Panc1 (cell line): ENCODE measurements around the gene PPM1F. TPM values are rescaled to one million over a fixed set of nuclear protein-coding genes. Genes with fewer than 3 reads are reported as not detected.

Experiments used
- ATAC-seq: fragments of 200-7000 bp; cut with Tn5 transposase; 2 replicates; pipeline ENCODE4 v1.9.1; 2020; ENCODE audit warnings: mild to moderate bottlenecking, moderate library complexity
- BruUV-seq: library from RNA; stranded (reverse); fragments of 400-500 nt; replicated peaks from 2 replicates; lab custom pipeline; 2021; lab: Mats Ljungman, UMichigan
- CTCF ChIA-PET: fragments of 300-600 bp; sonication (Branson Sonifier 250); formaldehyde crosslinking; loops from one replicate; lab custom pipeline; 2022; ENCODE audit warnings: antibody characterized with exemption; lab: Charles Lee
- POLR2A ChIA-PET: fragments of 300-600 bp; sonication (Branson Sonifier 250); formaldehyde crosslinking; loops from one replicate; lab custom pipeline; 2022; ENCODE audit warnings: antibody characterized with exemption; lab: Charles Lee
- DNase-seq: peaks from one replicate; pipeline ENCODE4 v3.0.0-alpha.2; 2010; ENCODE audit warnings: low read depth, low spot score
- H3K27ac ChIP-seq: 2 replicates; pipeline ENCODE4 v1.5.1; 2011; ENCODE audit warnings: mild to moderate bottlenecking, low read length, inconsistent platforms
- H3K27me3 ChIP-seq: fragments of 200-500 bp; sonication (Bioruptor generic); 2 replicates; pipeline ENCODE4 v1.6.0; 2014; ENCODE audit warnings: low read length, inconsistent platforms; ENCODE audit not compliant: control insufficient read depth, insufficient read depth
- H3K36me3 ChIP-seq: fragments of 200-500 bp; sonication (Bioruptor generic); 2 replicates; pipeline ENCODE4 v1.5.1; 2014; ENCODE audit warnings: inconsistent platforms, mild to moderate bottlenecking, low read length, moderate library complexity; ENCODE audit not compliant: control insufficient read depth, insufficient read depth
- H3K4me1 ChIP-seq: 2 replicates; pipeline ENCODE4 v1.5.1; 2011; ENCODE audit warnings: inconsistent platforms, mild to moderate bottlenecking, low read length, moderate library complexity; ENCODE audit not compliant: control insufficient read depth, insufficient read depth
- H3K4me3 ChIP-seq, 2 experiments: 2 replicates each; pipeline ENCODE4 v1.5.1; 2011 to 2012; ENCODE audit warnings: low read depth in 2 of 2, low read length in 2 of 2, mild to moderate bottlenecking in 2 of 2, inconsistent platforms in 1 of 2, moderate library complexity in 1 of 2
- H3K9me3 ChIP-seq: fragments of 200-500 bp; sonication (Bioruptor generic); 2 replicates; pipeline ENCODE4 v1.5.1; 2014; ENCODE audit warnings: low read depth, mild to moderate bottlenecking, inconsistent platforms, low read length, moderate library complexity; ENCODE audit not compliant: control insufficient read depth, insufficient read depth
- POLR2AphosphoS5 ChIP-seq: IDR thresholded peaks from 2 replicates; pipeline ENCODE4 v1.6.1; 2012; ENCODE audit warnings: mild to moderate bottlenecking, low read depth, low read length, moderate library complexity
- SIN3A ChIP-seq: IDR thresholded peaks from 2 replicates; pipeline ENCODE4 v1.6.1; 2012; ENCODE audit warnings: low read depth, mild to moderate bottlenecking, low read length, moderate library complexity, borderline replicate concordance; ENCODE audit not compliant: insufficient read depth
- TCF7L2 ChIP-seq: IDR thresholded peaks from 2 replicates; pipeline ENCODE4 v1.6.1; 2011; ENCODE audit warnings: mild to moderate bottlenecking, low read depth, low read length, inconsistent platforms
- in situ Hi-C: cut with HindIII; loops from 2 replicates; pipeline ENCODE4 v1.10.0; 2016; ENCODE audit warnings: low sequenced_read_pairs, low pct_unique_long_range_greater_than_20kb
- intact Hi-C: fragments of 100-400 bp; cut with micrococcal nuclease; formaldehyde crosslinking; loops from one replicate; pipeline ENCODE4 v1.10.0; 2022; ENCODE audit not compliant: unreplicated experiment
- total RNA-seq: library from RNA; stranded (reverse); gene quantifications from one replicate; pipeline ENCODE4 v1.2.1, GENCODE V29; 2021; ENCODE audit not compliant: unreplicated experiment
- TF ChIP-seq, protein P1 (sequence below), 2 experiments: IDR thresholded peaks; 2 replicates each; pipeline ENCODE4 v1.6.1; 2011 to 2012; ENCODE audit warnings: low read depth in 2 of 2, control low read depth in 1 of 2, low read length in 1 of 2, mild to moderate bottlenecking in 1 of 2, moderate library complexity in 1 of 2; ENCODE audit not compliant: insufficient read depth in 1 of 2
- TF ChIP-seq, protein P2 (sequence below): fragments of 450-650 bp; IDR thresholded peaks from 2 replicates; pipeline ENCODE4 v1.5.1; 2017; ENCODE audit warnings: mild to moderate bottlenecking

The PPM1F gene
- total RNA-seq, 1 experiment from 2014 or later, result 28.9 TPM

- TF ChIP-seq TCF7L2 (no peak), POLR2AphosphoS5 (no peak), SIN3A (no peak)
- TF ChIP-seq, protein P1, sequence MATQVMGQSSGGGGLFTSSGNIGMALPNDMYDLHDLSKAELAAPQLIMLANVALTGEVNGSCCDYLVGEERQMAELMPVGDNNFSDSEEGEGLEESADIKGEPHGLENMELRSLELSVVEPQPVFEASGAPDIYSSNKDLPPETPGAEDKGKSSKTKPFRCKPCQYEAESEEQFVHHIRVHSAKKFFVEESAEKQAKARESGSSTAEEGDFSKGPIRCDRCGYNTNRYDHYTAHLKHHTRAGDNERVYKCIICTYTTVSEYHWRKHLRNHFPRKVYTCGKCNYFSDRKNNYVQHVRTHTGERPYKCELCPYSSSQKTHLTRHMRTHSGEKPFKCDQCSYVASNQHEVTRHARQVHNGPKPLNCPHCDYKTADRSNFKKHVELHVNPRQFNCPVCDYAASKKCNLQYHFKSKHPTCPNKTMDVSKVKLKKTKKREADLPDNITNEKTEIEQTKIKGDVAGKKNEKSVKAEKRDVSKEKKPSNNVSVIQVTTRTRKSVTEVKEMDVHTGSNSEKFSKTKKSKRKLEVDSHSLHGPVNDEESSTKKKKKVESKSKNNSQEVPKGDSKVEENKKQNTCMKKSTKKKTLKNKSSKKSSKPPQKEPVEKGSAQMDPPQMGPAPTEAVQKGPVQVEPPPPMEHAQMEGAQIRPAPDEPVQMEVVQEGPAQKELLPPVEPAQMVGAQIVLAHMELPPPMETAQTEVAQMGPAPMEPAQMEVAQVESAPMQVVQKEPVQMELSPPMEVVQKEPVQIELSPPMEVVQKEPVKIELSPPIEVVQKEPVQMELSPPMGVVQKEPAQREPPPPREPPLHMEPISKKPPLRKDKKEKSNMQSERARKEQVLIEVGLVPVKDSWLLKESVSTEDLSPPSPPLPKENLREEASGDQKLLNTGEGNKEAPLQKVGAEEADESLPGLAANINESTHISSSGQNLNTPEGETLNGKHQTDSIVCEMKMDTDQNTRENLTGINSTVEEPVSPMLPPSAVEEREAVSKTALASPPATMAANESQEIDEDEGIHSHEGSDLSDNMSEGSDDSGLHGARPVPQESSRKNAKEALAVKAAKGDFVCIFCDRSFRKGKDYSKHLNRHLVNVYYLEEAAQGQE (IDR thresholded peaks at IDR 0.05; ENCODE audit: insufficient read depth in 1 of 2, low read depth in 2 of 2, low read length in 1 of 2), result no peak
- TF ChIP-seq, protein P2, sequence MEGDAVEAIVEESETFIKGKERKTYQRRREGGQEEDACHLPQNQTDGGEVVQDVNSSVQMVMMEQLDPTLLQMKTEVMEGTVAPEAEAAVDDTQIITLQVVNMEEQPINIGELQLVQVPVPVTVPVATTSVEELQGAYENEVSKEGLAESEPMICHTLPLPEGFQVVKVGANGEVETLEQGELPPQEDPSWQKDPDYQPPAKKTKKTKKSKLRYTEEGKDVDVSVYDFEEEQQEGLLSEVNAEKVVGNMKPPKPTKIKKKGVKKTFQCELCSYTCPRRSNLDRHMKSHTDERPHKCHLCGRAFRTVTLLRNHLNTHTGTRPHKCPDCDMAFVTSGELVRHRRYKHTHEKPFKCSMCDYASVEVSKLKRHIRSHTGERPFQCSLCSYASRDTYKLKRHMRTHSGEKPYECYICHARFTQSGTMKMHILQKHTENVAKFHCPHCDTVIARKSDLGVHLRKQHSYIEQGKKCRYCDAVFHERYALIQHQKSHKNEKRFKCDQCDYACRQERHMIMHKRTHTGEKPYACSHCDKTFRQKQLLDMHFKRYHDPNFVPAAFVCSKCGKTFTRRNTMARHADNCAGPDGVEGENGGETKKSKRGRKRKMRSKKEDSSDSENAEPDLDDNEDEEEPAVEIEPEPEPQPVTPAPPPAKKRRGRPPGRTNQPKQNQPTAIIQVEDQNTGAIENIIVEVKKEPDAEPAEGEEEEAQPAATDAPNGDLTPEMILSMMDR, result no peak
- DNase-seq, result no peak
- Histone ChIP-seq H3K4me3 (no peak overlapping the region), H3K27ac (no peak overlapping the region), H3K27me3 (no peaks in the 10 kb centered on the region), H3K4me1 (no peaks in the 10 kb centered on the region; the same call in 1 of the 2 replicates), H3K9me3 (no peaks in the 10 kb centered on the region), H3K36me3 (no peaks in the 10 kb centered on the region)
- ChIA-PET POLR2A (no interaction called here), CTCF (interaction anchor here (0.9 kb wide), 1 partner anchor 21 kb away, joined by 4 read pairs; no protein-coding TSS in a partner anchor)
- in situ Hi-C loops, result no loop called here
- intact Hi-C loops, result no loop called here
- no peak for ATAC-seq
- BruUV-seq, result no TSS peak
These were observed 35.3 kb downstream of the PPM1F start for GRCh38 chr22:21917181-21917958.

DNA sequence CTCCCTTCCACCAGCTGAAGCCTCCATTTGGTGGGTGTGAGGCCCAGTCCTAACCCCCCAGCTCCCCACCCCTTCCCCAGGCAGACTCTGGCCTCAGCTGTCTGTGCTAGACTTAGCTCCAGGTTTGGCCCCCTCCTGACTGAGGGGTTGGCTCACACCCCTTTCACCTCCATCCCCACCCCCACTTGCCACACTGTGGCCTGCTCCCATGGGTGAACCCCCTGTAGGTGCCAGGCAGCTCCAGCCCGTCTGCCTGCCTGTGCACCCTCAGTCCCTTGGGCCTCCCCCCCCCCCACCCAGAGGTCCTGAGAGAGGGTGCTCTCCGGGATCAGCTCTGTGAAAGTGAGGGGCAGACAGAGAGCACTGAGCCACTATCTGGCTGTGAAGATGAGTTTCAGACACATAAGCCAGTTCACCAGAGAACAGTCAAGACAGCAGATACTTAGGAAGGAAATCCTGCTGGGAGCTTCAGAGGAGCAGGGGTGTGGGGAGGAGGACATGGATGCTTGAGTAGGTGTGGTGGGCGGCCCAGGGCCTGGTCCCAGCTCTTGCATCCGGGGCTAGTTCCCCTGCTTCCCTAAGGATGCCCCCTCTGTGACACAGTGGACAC, 36.2 kb downstream of the PPM1F start:
- Histone ChIP-seq H3K4me1 (no peaks in the 10 kb centered on the region; the same call in 1 of the 2 replicates), H3K4me3 (no peak overlapping the region), H3K9me3 (no peaks in the 10 kb centered on the region), H3K36me3 (no peaks in the 10 kb centered on the region), H3K27me3 (no peaks in the 10 kb centered on the region), H3K27ac (no peak overlapping the region)
- DNase-seq (no peak), ATAC-seq (no peak)
- in situ Hi-C loops, result no loop called here
- TF ChIP-seq POLR2AphosphoS5 (no peak), SIN3A (no peak), TCF7L2 (no peak)
- TF ChIP-seq, protein P2, result no peak
- TF ChIP-seq, protein P1 (IDR thresholded peaks at IDR 0.05; ENCODE audit: insufficient read depth in 1 of 2, low read depth in 2 of 2, low read length in 1 of 2), result no peak
- ChIA-PET POLR2A (no interaction called here), CTCF (interaction anchor here (0.9 kb wide), 1 partner anchor 22 kb away, joined by 4 read pairs; no protein-coding TSS in a partner anchor)
- intact Hi-C loops, result no loop called here
- BruUV-seq, result no TSS peak
